ENCODE data around the gene PLA2G4B. TPM values are rescaled to one million over a fixed set of nuclear protein-coding genes. Genes with fewer than 3 reads are reported as not detected.

Gene PLA2G4B
- total RNA-seq, 1 donor from 2014 or later: 1.8 TPM

DNA sequence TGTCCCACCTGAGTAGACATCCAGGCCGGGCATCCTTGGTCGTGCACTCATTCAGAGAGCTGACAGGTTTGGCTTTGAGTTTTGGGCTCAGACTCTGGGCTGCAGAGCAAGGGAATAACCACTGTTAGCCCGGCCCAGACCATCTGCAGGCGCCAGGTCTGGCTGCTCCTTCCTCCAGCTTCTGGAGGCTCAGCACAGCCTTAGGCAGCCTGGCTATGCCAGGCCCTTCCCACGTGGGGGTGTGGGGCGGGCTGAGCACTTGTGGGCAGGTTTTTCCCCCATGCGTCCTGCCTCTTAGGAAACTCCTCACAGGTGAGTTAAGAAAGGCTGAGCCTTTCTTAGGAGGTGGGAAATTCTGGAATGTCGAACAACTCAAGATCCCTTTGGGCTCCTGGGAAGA is 11.2 kb downstream of the PLA2G4B start:
- Histone ChIP-seq H3K9me3 (ENCODE audit: insufficient read depth, low read depth, low read length) (no peaks in the 10 kb centered on the region), H3K4me3 (ENCODE audit: insufficient read depth, low read depth, low read length) (no peak overlapping the region), H3K79me2 (ENCODE audit: insufficient read depth, low read length) (no peaks in the 10 kb centered on the region), H3K36me3 (ENCODE audit: insufficient read depth, low read length) (peaks cover 3% of the 10 kb centered on the region), H3K27ac (ENCODE audit: low read depth, low read length) (no peak overlapping the region), H2AFZ (ENCODE audit: low read depth, low read length) (no peak overlapping the region), H3K27me3 (ENCODE audit: insufficient read depth, low read length) (no peaks in the 10 kb centered on the region), H4K20me1 (ENCODE audit: insufficient read depth, low read length) (no peaks in the 10 kb centered on the region), H3K4me1 (ENCODE audit: insufficient read depth, low read length) (no peaks in the 10 kb centered on the region), H3K9ac (ENCODE audit: low read length) (no peak overlapping the region), H3K4me2 (ENCODE audit: low read length) (no peak overlapping the region)
- H3K27ac Mint-ChIP-seq (ENCODE audit: unreplicated experiment): no peak overlapping the region
- no peaks in the 10 kb centered on the region for H3K9me3 Mint-ChIP-seq (ENCODE audit: unreplicated experiment)
- peaks cover 6% of the 10 kb centered on the region for H3K27me3 Mint-ChIP-seq (ENCODE audit: low read depth, unreplicated experiment)
- H3K4me1 Mint-ChIP-seq (ENCODE audit: low read depth, unreplicated experiment): peaks cover 5% of the 10 kb centered on the region
- FAIRE-seq: no peak
- H3K4me3 Mint-ChIP-seq (ENCODE audit: unreplicated experiment): no peak overlapping the region
- DNase-seq (ENCODE audit: low read depth): no peak
- H3K36me3 Mint-ChIP-seq (ENCODE audit: low read depth, unreplicated experiment): peaks cover 16% of the 10 kb centered on the region
- TF ChIP-seq EZH2 (IDR thresholded peaks at IDR 0.05; ENCODE audit: insufficient read depth, low read length): no peak
- TF ChIP-seq CTCF (IDR thresholded peaks at IDR 0.05; ENCODE audit: insufficient read depth, low read depth, low read length): no peak

DNA sequence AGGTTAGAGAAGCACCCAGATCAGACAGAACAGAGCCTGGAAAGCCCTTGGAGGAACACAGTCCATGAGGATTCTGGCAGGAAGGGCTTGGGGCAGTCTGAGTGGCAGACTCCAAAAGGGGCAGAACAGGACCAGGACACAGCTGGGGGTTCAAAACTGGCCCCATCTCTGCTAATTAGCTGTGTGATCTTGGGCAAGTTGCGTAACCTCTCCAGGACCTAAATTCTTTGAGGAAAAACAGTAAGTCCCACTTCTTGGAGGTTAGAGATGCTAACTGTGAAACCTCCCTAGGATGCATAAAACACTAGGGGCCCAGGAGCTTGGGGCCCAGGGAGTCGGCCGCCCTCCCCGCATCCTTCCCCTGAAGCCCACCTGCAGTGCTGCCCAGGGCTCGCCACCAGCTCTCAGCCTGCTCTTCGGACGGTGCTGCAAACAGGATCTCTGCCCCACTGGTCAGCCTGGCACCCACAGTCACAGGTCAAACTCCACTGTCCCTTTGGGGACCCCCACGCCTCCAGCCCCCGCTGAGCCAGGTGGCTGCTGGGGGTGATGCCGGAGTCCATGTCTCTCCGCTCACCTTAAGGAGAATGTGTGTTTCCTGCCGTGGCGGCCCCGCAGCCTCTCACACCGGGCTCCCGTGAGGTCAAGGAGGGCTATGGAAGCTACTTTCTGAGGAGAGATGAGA is 12.0 kb downstream of the PLA2G4B start:
- Mint-ChIP-seq H3K36me3 (ENCODE audit: low read depth, unreplicated experiment) (peaks cover 15% of the 10 kb centered on the region), H3K27ac (ENCODE audit: unreplicated experiment) (no peak overlapping the region), H3K4me1 (ENCODE audit: low read depth, unreplicated experiment) (peaks cover 5% of the 10 kb centered on the region), H3K4me3 (ENCODE audit: unreplicated experiment) (no peak overlapping the region), H3K27me3 (ENCODE audit: low read depth, unreplicated experiment) (peaks cover 9% of the 10 kb centered on the region), H3K9me3 (ENCODE audit: unreplicated experiment) (no peaks in the 10 kb centered on the region)
- no peaks in the 10 kb centered on the region for H4K20me1 ChIP-seq (ENCODE audit: insufficient read depth, low read length)
- DNase-seq (ENCODE audit: low read depth) (no peak), FAIRE-seq (no peak)
- no peaks in the 10 kb centered on the region for H3K9me3 ChIP-seq (ENCODE audit: insufficient read depth, low read depth, low read length)
- peaks cover 6% of the 10 kb centered on the region for H3K4me1 ChIP-seq (ENCODE audit: insufficient read depth, low read length)
- H3K27ac ChIP-seq (ENCODE audit: low read depth, low read length): no peak overlapping the region
- no peak overlapping the region for H3K4me3 ChIP-seq (ENCODE audit: insufficient read depth, low read depth, low read length)
- H3K79me2 ChIP-seq (ENCODE audit: insufficient read depth, low read length): no peaks in the 10 kb centered on the region
- H3K9ac ChIP-seq (ENCODE audit: low read length): no peak overlapping the region
- H3K36me3 ChIP-seq (ENCODE audit: insufficient read depth, low read length): peaks cover 3% of the 10 kb centered on the region
- H3K4me2 ChIP-seq (ENCODE audit: low read length): no peak overlapping the region
- H3K27me3 ChIP-seq (ENCODE audit: insufficient read depth, low read length): no peaks in the 10 kb centered on the region
- TF ChIP-seq EZH2 (IDR thresholded peaks at IDR 0.05; ENCODE audit: insufficient read depth, low read length) (no peak), CTCF (IDR thresholded peaks at IDR 0.05; ENCODE audit: insufficient read depth, low read depth, low read length) (no peak)
- H2AFZ ChIP-seq (ENCODE audit: low read depth, low read length): no peak overlapping the region

DNA sequence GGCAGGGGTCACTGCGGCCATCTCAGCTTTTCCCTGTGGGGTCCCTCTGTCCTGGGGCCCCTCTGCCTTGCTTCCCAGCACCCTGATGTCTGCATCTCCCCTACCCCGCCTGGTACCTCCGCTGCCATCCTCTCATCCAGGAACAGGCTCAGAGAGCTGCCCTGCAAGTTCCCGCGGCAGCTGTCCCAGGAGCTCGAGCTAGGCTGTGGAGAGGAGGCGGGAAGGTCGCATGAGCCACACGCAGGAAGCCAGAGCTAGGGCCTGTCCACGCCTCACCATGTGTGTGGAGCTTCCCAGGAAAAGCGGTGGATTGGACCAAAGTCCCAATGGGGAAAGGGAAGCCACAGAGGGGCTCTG is 12.5 kb downstream of the PLA2G4B start:
- Histone ChIP-seq H3K27ac (ENCODE audit: low read depth, low read length) (no peak overlapping the region), H4K20me1 (ENCODE audit: insufficient read depth, low read length) (no peaks in the 10 kb centered on the region), H3K4me1 (ENCODE audit: insufficient read depth, low read length) (peaks cover 6% of the 10 kb centered on the region), H3K9me3 (ENCODE audit: insufficient read depth, low read depth, low read length) (no peaks in the 10 kb centered on the region), H3K36me3 (ENCODE audit: insufficient read depth, low read length) (peaks cover 3% of the 10 kb centered on the region), H3K4me3 (ENCODE audit: insufficient read depth, low read depth, low read length) (no peak overlapping the region), H2AFZ (ENCODE audit: low read depth, low read length) (no peak overlapping the region), H3K9ac (ENCODE audit: low read length) (no peak overlapping the region), H3K4me2 (ENCODE audit: low read length) (no peak overlapping the region), H3K27me3 (ENCODE audit: insufficient read depth, low read length) (no peaks in the 10 kb centered on the region), H3K79me2 (ENCODE audit: insufficient read depth, low read length) (no peaks in the 10 kb centered on the region)
- no peak for FAIRE-seq
- no peak for DNase-seq (ENCODE audit: low read depth)
- peaks cover 13% of the 10 kb centered on the region for H3K36me3 Mint-ChIP-seq (ENCODE audit: low read depth, unreplicated experiment)
- H3K9me3 Mint-ChIP-seq (ENCODE audit: unreplicated experiment): no peaks in the 10 kb centered on the region
- H3K27me3 Mint-ChIP-seq (ENCODE audit: low read depth, unreplicated experiment): peaks cover 9% of the 10 kb centered on the region
- TF ChIP-seq CTCF (IDR thresholded peaks at IDR 0.05; ENCODE audit: insufficient read depth, low read depth, low read length) (no peak), EZH2 (IDR thresholded peaks at IDR 0.05; ENCODE audit: insufficient read depth, low read length) (no peak)
- H3K4me1 Mint-ChIP-seq (ENCODE audit: low read depth, unreplicated experiment): peaks cover 5% of the 10 kb centered on the region
- no peak overlapping the region for H3K4me3 Mint-ChIP-seq (ENCODE audit: unreplicated experiment)
- no peak overlapping the region for H3K27ac Mint-ChIP-seq (ENCODE audit: unreplicated experiment)

Measured in astrocyte (in vitro differentiated cells and primary cell).